ENCODE results near the gene TENT4B.

- TF ChIP-seq CTCF (IDR thresholded peaks at IDR 0.05): no peak
- no peak for TF ChIP-seq ZFX (IDR thresholded peaks at IDR 0.05; ENCODE audit: borderline replicate concordance)
Observed at GRCh38 chr16:50133214-50133613, 19.9 kb upstream of the TENT4B start.
